Islet precursor cell (in vitro differentiated cells): ENCODE results near the gene ZNF763.
"Not testable (repeated sequence)": the region's sequence is repeated elsewhere in the genome, so short reads cannot be mapped to it uniquely, and the experiment has no call there.

Source experiments
- DNase-seq: peaks from one replicate; pipeline ENCODE4 v3.0.0-alpha.2; 2018

ZNF763 gene

GRCh38 chr19:11973019-11973810 is 8.4 kb downstream of the ZNF763 start:
- no peak for DNase-seq

DNA sequence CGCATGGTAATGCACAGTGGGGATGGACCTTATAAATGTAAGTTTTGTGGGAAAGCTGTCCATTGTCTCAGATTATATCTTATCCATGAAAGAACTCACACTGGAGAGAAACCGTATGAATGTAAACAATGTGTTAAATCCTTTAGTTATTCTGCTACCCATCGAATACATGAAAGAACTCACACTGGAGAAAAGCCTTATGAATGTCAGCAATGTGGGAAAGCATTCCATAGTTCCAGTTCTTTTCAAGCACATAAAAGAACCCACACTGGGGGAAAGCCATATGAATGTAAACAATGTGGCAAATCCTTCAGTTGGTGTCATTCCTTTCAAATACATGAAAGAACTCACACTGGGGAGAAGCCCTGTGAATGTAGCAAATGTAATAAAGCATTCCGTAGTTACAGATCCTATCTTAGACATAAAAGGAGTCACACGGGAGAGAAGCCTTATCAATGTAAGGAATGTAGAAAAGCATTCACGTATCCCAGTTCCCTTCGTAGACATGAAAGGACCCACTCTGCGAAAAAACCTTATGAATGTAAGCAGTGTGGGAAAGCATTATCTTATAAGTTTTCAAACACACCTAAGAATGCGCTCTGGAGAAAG is 13.8 kb downstream of the ZNF763 start:
- DNase-seq = no peak

DNA sequence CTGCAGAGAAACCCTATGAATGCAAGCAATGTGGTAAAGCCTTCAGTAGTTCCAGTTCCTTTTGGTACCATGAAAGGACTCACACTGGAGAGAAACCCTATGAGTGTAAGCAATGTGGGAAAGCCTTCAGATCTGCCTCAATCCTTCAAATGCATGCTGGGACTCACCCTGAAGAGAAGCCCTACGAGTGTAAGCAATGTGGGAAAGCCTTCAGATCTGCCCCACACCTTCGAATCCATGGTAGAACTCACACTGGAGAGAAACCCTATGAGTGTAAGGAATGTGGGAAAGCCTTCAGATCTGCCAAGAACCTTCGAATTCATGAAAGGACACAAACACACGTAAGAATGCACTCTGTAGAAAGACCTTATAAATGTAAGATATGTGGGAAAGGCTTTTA is 14.7 kb downstream of the ZNF763 start:
- no peak for DNase-seq

- no peak for DNase-seq
Measured at GRCh38 chr19:11982526-11982925, 17.7 kb downstream of the ZNF763 start.

- DNase-seq = no peak
Measured at GRCh38 chr19:11984986-11985385, 20.1 kb downstream of the ZNF763 start.

DNA sequence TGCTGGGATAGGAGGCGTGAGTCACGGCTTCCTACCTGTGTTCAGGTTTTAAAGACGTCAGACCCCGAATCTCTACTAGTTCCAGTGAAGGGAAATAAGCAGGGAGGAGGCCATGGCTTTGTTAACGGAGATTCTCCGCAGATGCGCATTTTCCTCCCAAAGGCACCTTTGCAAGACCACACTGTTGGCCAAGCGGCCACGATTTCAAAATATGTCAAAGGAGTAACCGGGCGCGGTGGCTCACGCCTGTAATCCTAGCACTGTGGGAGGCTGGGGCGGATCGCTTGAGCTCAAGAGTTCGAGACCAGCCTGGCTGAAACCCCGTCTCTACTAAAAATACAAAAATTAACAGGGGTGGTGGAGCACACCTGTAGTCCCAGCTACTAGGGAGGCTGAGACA is 21.9 kb downstream of the ZNF763 start:
- DNase-seq = no peak

DNA sequence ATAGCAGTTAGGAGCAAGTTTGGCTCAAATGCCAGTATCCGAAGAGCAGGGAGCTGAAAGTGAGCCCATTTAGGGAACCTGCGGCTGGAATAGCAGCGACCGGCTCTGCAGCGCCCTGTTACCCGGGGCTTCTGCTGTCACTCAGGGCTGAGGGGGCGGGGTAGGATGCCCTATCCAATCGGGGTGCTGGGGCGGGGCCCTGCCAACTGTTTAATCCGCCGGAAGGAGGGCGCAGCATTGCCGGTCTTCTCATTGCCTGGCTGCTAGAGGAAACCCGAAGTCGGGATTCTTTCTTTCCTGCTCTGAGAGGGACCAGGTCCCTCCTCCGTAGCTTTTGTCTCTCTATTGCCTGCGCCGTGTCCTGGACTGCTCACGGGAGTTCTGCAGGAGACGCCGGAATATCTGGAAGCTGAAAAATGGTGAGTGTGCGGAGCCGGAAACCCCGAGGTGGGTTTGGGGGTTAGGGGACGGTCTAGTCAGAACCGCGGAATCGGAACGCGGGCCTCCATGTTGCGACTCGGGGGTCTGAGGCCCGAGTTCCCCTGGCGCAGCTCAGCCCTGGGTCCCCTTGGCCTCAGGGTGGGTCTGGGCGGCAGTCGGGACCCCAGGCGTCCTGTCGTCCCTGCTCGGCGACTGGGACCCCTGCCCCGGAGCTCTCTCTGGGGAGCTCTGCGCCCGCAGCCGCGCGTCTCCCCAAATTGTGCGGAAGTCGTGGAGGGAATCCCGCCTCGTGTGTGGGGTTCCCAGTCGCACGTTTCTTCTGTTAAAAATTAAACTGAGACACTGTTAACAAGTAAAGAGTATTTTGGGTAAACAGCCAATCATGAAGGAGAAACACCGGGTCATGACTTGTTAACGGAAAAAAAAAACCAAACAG is 22.8 kb downstream of the ZNF763 start:
- peak; percentile 97 for DNase-seq

GRCh38 chr19:11989112-11989456 is 24.2 kb downstream of the ZNF763 start:
- no peak for DNase-seq

DNA sequence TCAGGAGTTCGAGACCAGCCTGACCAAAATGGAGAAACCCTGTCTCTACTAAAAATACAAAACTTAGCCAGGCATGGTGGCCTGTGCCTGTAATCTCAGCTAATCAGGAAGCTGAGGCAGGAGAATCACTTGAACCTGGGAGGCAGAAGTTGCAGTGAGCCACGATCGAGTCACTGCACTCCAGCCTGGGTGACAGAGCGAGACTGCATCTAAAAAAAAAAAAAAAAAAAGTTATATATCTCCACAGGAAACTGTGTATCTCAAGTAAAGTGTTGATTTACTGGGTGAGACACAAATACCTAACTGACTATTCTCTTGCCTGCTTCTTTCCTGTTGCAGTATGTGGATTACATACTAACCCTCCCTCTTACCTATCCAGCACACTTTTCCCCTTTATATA is 27.1 kb downstream of the ZNF763 start:
- DNase-seq = not testable (repeated sequence)

GRCh38 chr19:11995174-11995573 is 30.3 kb downstream of the ZNF763 start:
- no peak for DNase-seq

GRCh38 chr19:12000152-12000981 is 35.5 kb downstream of the ZNF763 start:
- DNase-seq = no peak

- DNase-seq = no peak
Measured at GRCh38 chr19:12015015-12015752, 50.3 kb downstream of the ZNF763 start.

GRCh38 chr19:12015753-12016116 is 50.9 kb downstream of the ZNF763 start:
- DNase-seq = no peak
